ENCODE measurements around the gene CAMTA1. TPM values are rescaled to one million over a fixed set of nuclear protein-coding genes. Genes with fewer than 3 reads are reported as not detected.

The CAMTA1 gene
- total and polyA plus RNA-seq, 9 of the 15 experiments (the other 6 are each of a cell fraction or from before 2014, with no cell fraction given), result 43.9 to 161 (median 65.9) TPM

GRCh38 chr1:7507285-7508019 is 722.2 kb downstream of the CAMTA1 start:
- DNase-seq (ENCODE audit: extremely low read depth in 1 of 4, low spot score in 3 of 4), result no peak
- CTCF ChIA-PET (ENCODE audit: low intra/inter-chr PET ratio), result no interaction called here
- Histone ChIP-seq H2AFZ (ENCODE audit: low read depth, low read length) (no peak overlapping the region), H3K9me1 (ENCODE audit: control insufficient read depth, insufficient read depth, low read length) (no peaks in the 10 kb centered on the region), H3K9ac (ENCODE audit: insufficient read depth in 1 of 2, low read depth in 2 of 2, low read length in 2 of 2) (no peak overlapping the region), H4K20me1 (replicated peaks; ENCODE audit: control insufficient read depth, insufficient read depth, low read length) (no peaks in the 10 kb centered on the region; the same call in none of the 2 replicates), H3K27ac (ENCODE audit: extremely low read depth, low read depth, low read length) (no peak overlapping the region), H3K36me3 (ENCODE audit: control insufficient read depth, insufficient read depth, low read length) (no peaks in the 10 kb centered on the region), H3K9me3 (replicated peaks; ENCODE audit: control insufficient read depth, insufficient read depth, low read depth, low read length) (no peaks in the 10 kb centered on the region), H3K79me2 (ENCODE audit: control insufficient read depth, insufficient read depth, low read length) (no peaks in the 10 kb centered on the region), H3K27me3 (ENCODE audit: control insufficient read depth in 2 of 2, insufficient read depth in 2 of 2, low read length in 2 of 2) (peaks cover 2 to 26% of the 10 kb centered on the region in 2 experiments; a peak in 3 of 5 replicates), H3K4me3 (no peak overlapping the region), H3K4me2 (ENCODE audit: insufficient read depth, low read length) (no peak overlapping the region), H3K4me1 (replicated peaks in 1 of 2; ENCODE audit: control insufficient read depth in 2 of 2, insufficient read depth in 2 of 2, low read length in 2 of 2) (no peaks in the 10 kb centered on the region; a peak in 1 of 5 replicates)
- in situ Hi-C loops (cut with MboI) (no loop called here), intact Hi-C loops (cut with micrococcal nuclease) (no loop called here)
- BruUV-seq (replicated peaks), result no TSS peak
- POLR2A ChIA-PET, result interaction anchor here (0.7 to 1.0 kb wide), 2 partner anchors 10 to 147 kb away, joined by 3 read pairs; no protein-coding TSS in a partner anchor
- TF ChIP-seq RERE (CRISPR knock-in tag; IDR thresholded peaks at IDR 0.05; ENCODE audit: borderline replicate concordance) (no peak), PPARD (CRISPR knock-in tag; IDR thresholded peaks at IDR 0.05) (no peak), NFIC (IDR thresholded peaks at IDR 0.05) (0 out of 2 replicates have a peak, but pooled peaks have one; percentile 7), BCL6 (CRISPR knock-in tag; IDR thresholded peaks at IDR 0.05) (no peak)
- ATAC-seq, result no peak
- FAIRE-seq, result no peak
- 2% methylated on average over 18 of the region's 21 CpGs for WGBS (ENCODE audit: insufficient coverage, low coverage, missing lambda C conversion rate)
